Osteocyte (in vitro differentiated cells): ENCODE results near the gene CCDC80. TPM values are rescaled to one million over a fixed set of nuclear protein-coding genes. Genes with fewer than 3 reads are reported as not detected.

Experiments used
- DNase-seq: peaks from one replicate; pipeline ENCODE4 v3.0.0; 2021; ENCODE audit warnings: mixed read lengths; ENCODE audit not compliant: unreplicated experiment; ENCODE audit errors: extremely low spot score
- H3K27ac Mint-ChIP-seq: one replicate; pipeline ENCODE4 v1.8.0; 2021; ENCODE audit warnings: mild to moderate bottlenecking, mixed read lengths; ENCODE audit not compliant: unreplicated experiment
- H3K27me3 Mint-ChIP-seq: one replicate; pipeline ENCODE4 v1.8.0; 2021; ENCODE audit warnings: mixed read lengths; ENCODE audit not compliant: unreplicated experiment
- H3K36me3 Mint-ChIP-seq: one replicate; pipeline ENCODE4 v1.8.0; 2021; ENCODE audit warnings: mixed read lengths; ENCODE audit not compliant: unreplicated experiment
- H3K4me1 Mint-ChIP-seq: one replicate; pipeline ENCODE4 v1.8.0; 2021; ENCODE audit warnings: mixed read lengths; ENCODE audit not compliant: unreplicated experiment
- H3K4me3 Mint-ChIP-seq: one replicate; pipeline ENCODE4 v1.8.0; 2021; ENCODE audit warnings: mild to moderate bottlenecking, moderate library complexity, mixed read lengths; ENCODE audit not compliant: unreplicated experiment
- H3K9me3 Mint-ChIP-seq: one replicate; pipeline ENCODE4 v1.8.0; 2021; ENCODE audit warnings: mixed read lengths; ENCODE audit not compliant: unreplicated experiment
- total RNA-seq: library from RNA; stranded (reverse); gene quantifications from 2 replicates; pipeline ENCODE4 v1.2.1, GENCODE V29; 2021
- TF ChIP-seq, protein P1 (sequence below): fragments of 200-600 bp; sonication (generic); IDR thresholded peaks from 2 replicates; pipeline ENCODE4 v1.5.0; 2021; ENCODE audit warnings: antibody characterized with exemption, mild to moderate bottlenecking, moderate library complexity

The CCDC80 gene
- total RNA-seq, 1 donor from 2014 or later, result 1,760 TPM

DNA sequence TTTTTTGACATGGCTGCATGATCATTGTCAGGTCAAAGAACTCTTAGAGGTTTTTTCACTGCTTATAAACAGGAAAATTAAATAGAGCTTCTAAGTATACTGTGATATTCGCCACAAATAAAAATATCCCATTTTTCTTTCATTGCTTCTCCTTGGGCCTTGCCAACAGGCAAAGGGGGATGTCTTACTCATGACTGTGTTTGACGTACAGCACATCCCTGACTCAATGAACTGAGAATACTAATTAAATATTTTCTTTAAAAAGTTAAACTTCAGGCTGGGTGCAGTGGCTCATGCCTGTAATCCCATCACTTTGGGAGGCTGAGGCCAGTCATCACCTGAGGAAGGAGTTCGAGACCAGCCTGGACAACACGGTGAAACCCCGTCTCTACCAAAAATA lies 41.4 kb upstream of the CCDC80 start:
- TF ChIP-seq, protein P1, sequence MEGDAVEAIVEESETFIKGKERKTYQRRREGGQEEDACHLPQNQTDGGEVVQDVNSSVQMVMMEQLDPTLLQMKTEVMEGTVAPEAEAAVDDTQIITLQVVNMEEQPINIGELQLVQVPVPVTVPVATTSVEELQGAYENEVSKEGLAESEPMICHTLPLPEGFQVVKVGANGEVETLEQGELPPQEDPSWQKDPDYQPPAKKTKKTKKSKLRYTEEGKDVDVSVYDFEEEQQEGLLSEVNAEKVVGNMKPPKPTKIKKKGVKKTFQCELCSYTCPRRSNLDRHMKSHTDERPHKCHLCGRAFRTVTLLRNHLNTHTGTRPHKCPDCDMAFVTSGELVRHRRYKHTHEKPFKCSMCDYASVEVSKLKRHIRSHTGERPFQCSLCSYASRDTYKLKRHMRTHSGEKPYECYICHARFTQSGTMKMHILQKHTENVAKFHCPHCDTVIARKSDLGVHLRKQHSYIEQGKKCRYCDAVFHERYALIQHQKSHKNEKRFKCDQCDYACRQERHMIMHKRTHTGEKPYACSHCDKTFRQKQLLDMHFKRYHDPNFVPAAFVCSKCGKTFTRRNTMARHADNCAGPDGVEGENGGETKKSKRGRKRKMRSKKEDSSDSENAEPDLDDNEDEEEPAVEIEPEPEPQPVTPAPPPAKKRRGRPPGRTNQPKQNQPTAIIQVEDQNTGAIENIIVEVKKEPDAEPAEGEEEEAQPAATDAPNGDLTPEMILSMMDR, result no peak

DNA sequence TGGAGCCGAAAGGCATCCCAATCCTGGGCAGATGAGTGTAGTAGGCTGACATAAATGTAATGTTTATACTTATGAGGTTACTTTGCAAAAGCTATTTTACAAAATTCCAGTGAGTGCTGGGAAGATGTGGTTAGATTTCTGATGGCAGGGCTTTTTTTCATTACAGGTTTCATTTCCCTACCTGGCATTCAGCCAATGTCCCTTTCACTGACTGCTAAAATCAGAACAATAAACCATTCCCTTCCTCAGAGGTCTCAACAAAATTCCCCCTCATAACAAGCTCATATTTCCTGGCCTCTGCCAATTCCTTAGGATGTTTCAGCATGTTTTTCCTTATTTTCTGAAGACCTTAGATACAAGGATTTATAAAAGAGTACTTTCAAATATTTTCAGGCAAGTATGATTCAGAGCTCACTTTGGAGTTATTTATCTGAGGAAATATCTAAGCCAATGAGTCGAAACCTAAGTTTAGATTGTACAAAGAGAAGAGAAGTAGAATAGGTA lies 40.9 kb upstream of the CCDC80 start:
- Mint-ChIP-seq H3K9me3 (no peaks in the 10 kb centered on the region), H3K36me3 (no peaks in the 10 kb centered on the region), H3K4me3 (peak overlapping the region; percentile 42), H3K4me1 (peaks cover 59% of the 10 kb centered on the region), H3K27me3 (no peaks in the 10 kb centered on the region), H3K27ac (peak overlapping the region; percentile 97)
- no peak for DNase-seq
- TF ChIP-seq, protein P1, result no peak

More for the DNA sequence above, 41.4 kb upstream of the CCDC80 start:
- H3K36me3 Mint-ChIP-seq, result no peaks in the 10 kb centered on the region
- peak overlapping the region; percentile 97 for H3K27ac Mint-ChIP-seq
- no peak for DNase-seq
- no peaks in the 10 kb centered on the region for H3K27me3 Mint-ChIP-seq
- H3K4me1 Mint-ChIP-seq, result peaks cover 59% of the 10 kb centered on the region
- H3K4me3 Mint-ChIP-seq, result peak overlapping the region; percentile 42
- no peaks in the 10 kb centered on the region for H3K9me3 Mint-ChIP-seq

- Mint-ChIP-seq H3K4me1 (peaks cover 70% of the 10 kb centered on the region), H3K27me3 (no peaks in the 10 kb centered on the region), H3K36me3 (no peaks in the 10 kb centered on the region), H3K4me3 (peak overlapping the region; percentile 51), H3K9me3 (no peaks in the 10 kb centered on the region), H3K27ac (peak overlapping the region; percentile 97)
- DNase-seq, result peak; percentile 87
- TF ChIP-seq, protein P1, result no peak
Measured at GRCh38 chr3:112676659-112677234, 35.8 kb upstream of the CCDC80 start.

- Mint-ChIP-seq H3K4me1 (peaks cover 69% of the 10 kb centered on the region), H3K4me3 (no peak overlapping the region)
- TF ChIP-seq, protein P1, result no peak
Measured at GRCh38 chr3:112675943-112676535, 35.1 kb upstream of the CCDC80 start.

DNA sequence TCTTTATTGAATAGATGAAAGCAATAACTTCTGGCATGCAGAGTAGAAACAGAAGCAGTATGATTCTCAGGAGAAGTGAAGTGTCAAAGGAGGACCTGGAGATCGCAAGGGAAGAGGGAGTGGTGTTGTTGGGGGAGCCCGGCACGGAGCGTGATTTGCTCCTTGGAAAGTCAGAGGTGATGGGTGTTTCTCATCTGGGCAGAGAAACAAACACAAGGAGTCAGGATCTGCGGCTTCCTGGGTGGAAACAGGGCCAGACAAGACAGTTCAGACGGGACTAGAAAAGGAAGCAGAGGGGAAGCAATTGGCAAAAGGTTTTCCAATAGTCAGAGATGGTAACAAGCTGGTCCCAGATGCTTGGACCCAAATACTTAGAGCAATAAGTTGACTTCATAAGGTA lies 34.4 kb upstream of the CCDC80 start:
- peak overlapping the region; percentile 97 for H3K27ac Mint-ChIP-seq
- TF ChIP-seq, protein P1, result no peak
- peaks cover 74% of the 10 kb centered on the region for H3K4me1 Mint-ChIP-seq
- no peaks in the 10 kb centered on the region for H3K9me3 Mint-ChIP-seq
- H3K4me3 Mint-ChIP-seq, result no peak overlapping the region
- DNase-seq, result no peak
- H3K36me3 Mint-ChIP-seq, result no peaks in the 10 kb centered on the region
- H3K27me3 Mint-ChIP-seq, result no peaks in the 10 kb centered on the region

More at GRCh38 chr3:112675943-112676535, 35.1 kb upstream of the CCDC80 start:
- H3K27ac Mint-ChIP-seq, result peak overlapping the region; percentile 97
- no peaks in the 10 kb centered on the region for H3K9me3 Mint-ChIP-seq
- no peak for DNase-seq
- no peaks in the 10 kb centered on the region for H3K27me3 Mint-ChIP-seq
- H3K36me3 Mint-ChIP-seq, result no peaks in the 10 kb centered on the region
